Glomerular visceral epithelial cell (primary cell): ENCODE measurements around the gene PPARD.
A peak's percentile ranks its signal among the peaks of the same experiment; 100 is the strongest.

Experiments used
- DNase-seq: peaks from one replicate; pipeline ENCODE4 v3.0.0-alpha.2; 2016; ENCODE audit errors: extremely low spot score

PPARD gene

GRCh38 chr6:35468980-35469750, 126.8 kb downstream of the PPARD start:
- DNase-seq = no peak

GRCh38 chr6:35469751-35470662, 127.6 kb downstream of the PPARD start:
- peak; percentile 36 for DNase-seq

GRCh38 chr6:35470663-35471120, 128.3 kb downstream of the PPARD start:
- DNase-seq = no peak

- no peak for DNase-seq
Measured at GRCh38 chr6:35471836-35472345, 129.5 kb downstream of the PPARD start.

GRCh38 chr6:35473075-35473849, 130.9 kb downstream of the PPARD start:
- no peak for DNase-seq

GRCh38 chr6:35473850-35474130, 131.4 kb downstream of the PPARD start:
- DNase-seq = no peak

- no peak for DNase-seq
Measured at GRCh38 chr6:35474131-35474941, 132.0 kb downstream of the PPARD start.

GRCh38 chr6:35474942-35475570, 132.7 kb downstream of the PPARD start:
- no peak for DNase-seq

GRCh38 chr6:35475573-35475972, 133.2 kb downstream of the PPARD start:
- no peak for DNase-seq

- no peak for DNase-seq
Measured at GRCh38 chr6:35476004-35476403, 133.6 kb downstream of the PPARD start.

- no peak for DNase-seq
Measured at GRCh38 chr6:35477028-35477427, 134.7 kb downstream of the PPARD start.
